H1 (cell line): ENCODE results near the gene MCAT. TPM values are rescaled to one million over a fixed set of nuclear protein-coding genes. Genes with fewer than 3 reads are reported as not detected.

Experiments used
- CHD7 ChIP-seq: fragments of 300-600 bp; sonication (generic); IDR thresholded peaks from 2 replicates; pipeline ENCODE4 v1.7.1; 2012; ENCODE audit warnings: low read length, moderate library complexity, mild to moderate bottlenecking, inconsistent platforms; ENCODE audit not compliant: insufficient replicate concordance
- HDAC6 ChIP-seq: IDR thresholded peaks from one replicate; pipeline ENCODE4 v1.7.1; 2012; ENCODE audit warnings: low read depth, mild to moderate bottlenecking, inconsistent platforms, low read length, moderate library complexity
- polyA plus RNA-seq, 7 experiments: library from polyadenylated mRNA; depleted of rRNA in 3 of 7; stranded (reverse) in 5 of 7; unstranded in 2 of 7; fragments of >200 nt in 5 of 7; fragments of 200-250 nt in 2 of 7; gene quantifications; 1 replicate in 5 of 7; 2 replicates in 1 of 7; 4 replicates in 1 of 7; pipeline versions ENCODE4 v1.2.1 to v1.2.3, GENCODE V29; 2011 to 2013; ENCODE audit warnings: missing spikeins in 2 of 7, mixed read lengths in 2 of 7
- total RNA-seq: library from RNA; stranded (reverse); fragmentation: NEBNext Ultra II Directional; extraction: Animal tissue kit (Norgen Biotek cat#: 25700); gene quantifications from 2 replicates; pipeline ENCODE4 v1.2.1, GENCODE V29; 2021

MCAT gene
- total and polyA plus RNA-seq, 2 of the 8 experiments (the other 6 are each of a cell fraction or from before 2014, with no cell fraction given): 15.8 to 17.4 TPM

- TF ChIP-seq CHD7: no peak
- TF ChIP-seq HDAC6: no peak
- TF ChIP-seq, all 59 proteins: peak for 0
Observed at GRCh38 chr22:43162412-43163150, 19.4 kb upstream of the MCAT start (continued).
